ENCODE data around the gene PIK3R1.

DNA sequence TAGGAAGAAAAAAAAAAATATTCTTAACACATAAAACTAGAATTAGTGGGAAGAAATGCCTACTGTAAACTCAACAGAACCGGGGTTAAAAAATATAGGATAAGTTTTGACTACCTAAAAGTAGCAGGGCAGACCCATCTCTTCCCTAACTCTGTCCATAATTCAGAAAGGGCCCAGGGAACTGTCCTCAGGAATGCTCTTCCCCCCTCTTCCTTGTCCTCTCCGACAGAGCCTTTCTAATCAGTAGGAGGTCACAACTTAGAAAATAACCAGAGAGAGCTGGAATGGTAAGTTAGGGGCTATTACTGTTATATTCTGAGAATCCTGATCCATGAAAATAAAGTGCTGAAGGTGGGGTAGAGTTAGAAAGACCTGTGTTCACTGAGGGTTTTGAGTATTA, 22.2 kb downstream of the PIK3R1 start:
- TF ChIP-seq, protein P1, sequence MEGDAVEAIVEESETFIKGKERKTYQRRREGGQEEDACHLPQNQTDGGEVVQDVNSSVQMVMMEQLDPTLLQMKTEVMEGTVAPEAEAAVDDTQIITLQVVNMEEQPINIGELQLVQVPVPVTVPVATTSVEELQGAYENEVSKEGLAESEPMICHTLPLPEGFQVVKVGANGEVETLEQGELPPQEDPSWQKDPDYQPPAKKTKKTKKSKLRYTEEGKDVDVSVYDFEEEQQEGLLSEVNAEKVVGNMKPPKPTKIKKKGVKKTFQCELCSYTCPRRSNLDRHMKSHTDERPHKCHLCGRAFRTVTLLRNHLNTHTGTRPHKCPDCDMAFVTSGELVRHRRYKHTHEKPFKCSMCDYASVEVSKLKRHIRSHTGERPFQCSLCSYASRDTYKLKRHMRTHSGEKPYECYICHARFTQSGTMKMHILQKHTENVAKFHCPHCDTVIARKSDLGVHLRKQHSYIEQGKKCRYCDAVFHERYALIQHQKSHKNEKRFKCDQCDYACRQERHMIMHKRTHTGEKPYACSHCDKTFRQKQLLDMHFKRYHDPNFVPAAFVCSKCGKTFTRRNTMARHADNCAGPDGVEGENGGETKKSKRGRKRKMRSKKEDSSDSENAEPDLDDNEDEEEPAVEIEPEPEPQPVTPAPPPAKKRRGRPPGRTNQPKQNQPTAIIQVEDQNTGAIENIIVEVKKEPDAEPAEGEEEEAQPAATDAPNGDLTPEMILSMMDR (IDR thresholded peaks at IDR 0.05; ENCODE audit: borderline replicate concordance, extremely low read depth, low read length, poor library complexity, severe bottlenecking) = no peak
- TF ChIP-seq EZH2 (IDR thresholded peaks at IDR 0.05; ENCODE audit: borderline replicate concordance, low read depth, low read length, severe bottlenecking) = no peak
